H54 (cell line): Measurements from ENCODE around the gene ARL15.

Source experiments
- DNase-seq: peaks from one replicate; pipeline ENCODE4 v3.0.0; 2011; ENCODE audit warnings: low spot score, mixed read lengths; ENCODE audit not compliant: insufficient read length
- FAIRE-seq: peaks from 3 replicates; lab custom pipeline; 2011; peaks lifted over from hg19 to GRCh38; lab: Jason Lieb, UNC
- POLR2A ChIP-seq: IDR thresholded peaks from 2 replicates; pipeline ENCODE4 v1.6.1; 2011; ENCODE audit warnings: low read depth, mild to moderate bottlenecking, low read length

Gene ARL15

DNA sequence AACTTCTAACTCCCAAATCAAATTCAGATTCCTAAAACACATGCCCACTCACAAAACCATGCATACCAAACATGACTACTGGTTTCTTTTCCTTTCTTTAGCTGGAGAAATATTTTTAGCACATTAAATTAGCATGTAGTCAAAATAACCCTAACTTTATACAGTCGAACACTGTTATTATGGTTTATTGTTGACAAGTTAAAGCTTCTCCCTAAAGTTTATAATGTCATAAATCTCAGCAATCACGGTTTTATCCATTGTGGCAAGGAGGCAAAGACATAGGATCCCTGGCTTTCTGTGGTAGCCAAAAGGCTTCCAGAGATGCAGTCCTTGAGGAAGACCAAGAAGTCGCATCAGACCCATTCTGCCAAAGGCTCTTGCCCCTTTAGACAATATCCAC lies 27.5 kb downstream of the ARL15 start:
- no peak for TF ChIP-seq POLR2A

DNA sequence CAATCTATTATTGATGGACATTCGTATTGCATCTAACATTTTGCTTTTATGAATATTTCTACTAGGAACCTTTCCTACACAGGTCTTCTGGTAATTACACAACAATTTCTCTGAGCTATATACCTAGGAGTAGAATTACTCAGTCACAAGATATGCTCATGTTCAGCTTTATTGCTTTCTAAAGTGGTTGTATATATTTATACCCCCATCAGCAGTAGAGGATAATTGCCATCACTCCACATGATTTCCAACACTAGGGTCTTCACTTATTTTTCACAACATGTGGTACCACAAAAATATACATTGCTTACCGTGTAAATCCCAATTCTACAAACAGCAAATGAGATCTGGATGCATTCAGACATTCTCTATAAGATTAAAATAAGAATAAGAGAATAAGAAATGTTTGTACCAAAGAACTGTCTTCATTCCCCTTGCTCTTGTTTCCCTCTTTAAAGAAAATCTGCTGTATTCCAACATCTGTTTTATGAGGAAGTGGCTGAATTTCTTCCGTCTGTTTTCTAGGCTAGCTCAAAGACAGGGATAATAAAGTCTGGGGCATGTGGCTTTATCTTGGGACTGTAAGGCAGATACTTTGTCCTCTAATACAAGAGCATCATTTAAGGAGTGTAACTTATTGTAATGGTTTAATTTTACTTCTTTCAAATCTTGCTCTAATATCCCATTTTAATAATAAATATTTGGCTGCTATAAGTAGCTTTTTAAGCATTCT lies 28.2 kb downstream of the ARL15 start:
- no peak for TF ChIP-seq POLR2A
- DNase-seq = no peak
- no peak for FAIRE-seq

More for the DNA sequence above, 27.5 kb downstream of the ARL15 start:
- no peak for DNase-seq
- FAIRE-seq = no peak

DNA sequence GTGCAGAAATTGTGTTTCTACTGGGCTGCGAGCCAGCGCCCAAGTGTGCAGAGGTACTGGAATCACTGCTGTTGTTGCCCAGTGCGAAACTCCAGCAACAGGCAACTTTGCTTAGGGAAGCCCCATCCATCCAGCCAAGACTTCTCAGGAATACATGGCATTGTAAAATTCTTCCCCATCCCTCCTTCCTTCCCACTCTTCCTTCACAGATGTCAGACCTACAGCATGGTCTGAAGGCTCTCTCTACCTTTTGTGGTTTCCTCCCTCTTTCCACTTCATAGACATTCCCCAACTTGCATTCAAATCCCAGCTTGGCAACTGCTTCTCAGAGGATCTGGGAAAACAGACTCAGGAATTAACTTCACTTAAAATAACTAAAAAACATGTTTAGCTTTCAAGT lies 30.4 kb downstream of the ARL15 start:
- TF ChIP-seq POLR2A = no peak
- DNase-seq (no peak), FAIRE-seq (no peak)

DNA sequence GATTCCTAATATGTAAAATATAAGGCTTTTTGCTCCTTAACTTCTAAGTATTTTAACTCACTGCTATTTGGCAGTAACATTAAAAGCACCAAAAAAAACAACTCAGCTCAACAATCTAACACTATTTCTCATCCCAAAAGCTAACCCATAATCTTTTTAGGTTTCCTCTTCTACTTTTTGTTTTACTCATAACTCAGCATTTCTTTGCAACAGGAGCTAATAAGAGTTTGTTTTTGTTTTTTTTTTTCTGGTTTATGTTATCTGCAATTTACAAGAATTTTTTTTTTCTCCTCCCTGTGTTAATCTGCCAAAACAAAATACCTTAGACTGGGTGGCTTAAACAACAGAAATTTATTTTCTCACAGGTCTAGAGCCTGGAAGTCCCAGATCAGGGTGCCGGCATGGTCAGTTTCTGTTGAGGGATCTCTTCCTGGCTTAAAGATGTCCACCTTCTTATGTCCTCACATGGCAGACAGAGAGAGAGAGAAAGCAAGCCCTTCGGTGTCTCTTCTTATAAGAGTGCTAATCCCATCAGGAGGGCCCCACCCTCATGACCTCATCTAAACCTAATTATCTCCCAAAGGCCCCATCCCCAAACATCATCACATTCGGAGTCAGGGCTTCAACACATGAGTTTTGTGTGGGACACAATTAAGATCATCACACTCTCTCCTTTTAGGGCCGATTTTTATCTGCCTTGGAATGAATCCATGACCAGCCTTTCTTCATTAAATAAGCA lies 31.2 kb downstream of the ARL15 start:
- FAIRE-seq (no peak), DNase-seq (no peak)
- TF ChIP-seq POLR2A = no peak

DNA sequence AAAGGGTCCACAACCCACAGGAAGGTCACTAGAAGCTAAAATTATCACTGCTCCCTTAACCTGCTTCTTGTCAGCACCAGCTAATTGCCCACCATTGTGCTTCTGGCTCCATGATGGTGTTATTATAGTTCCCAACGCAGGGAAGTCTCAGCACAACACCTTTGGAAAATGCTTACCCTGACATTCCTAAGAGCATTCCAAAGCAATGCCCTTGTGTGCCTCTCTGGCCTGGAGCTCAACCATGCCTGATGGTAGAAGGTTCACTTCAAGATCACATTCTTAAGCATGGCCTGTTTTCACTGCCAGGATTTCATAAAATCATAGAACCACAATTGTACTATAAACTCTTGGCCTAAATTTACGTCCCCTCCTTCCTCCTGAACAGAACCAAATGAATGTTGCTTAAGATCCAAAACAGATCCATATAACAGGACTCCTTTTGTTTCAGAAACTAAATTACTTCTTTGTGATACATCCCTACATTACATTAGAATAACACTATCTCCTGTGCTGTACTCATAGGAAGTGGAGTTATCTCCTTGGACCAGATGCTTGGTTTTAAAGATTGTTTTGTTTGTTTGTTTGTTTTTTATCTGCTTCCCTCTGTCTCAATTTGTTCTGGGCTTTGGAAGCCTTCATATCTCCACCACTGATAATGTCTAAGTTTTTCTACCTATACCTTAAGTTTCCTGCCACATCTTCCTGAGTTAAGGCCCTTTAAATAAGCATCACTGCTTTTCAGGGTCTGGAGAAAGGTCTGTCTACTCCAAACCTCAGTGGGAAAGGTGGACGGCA lies 32.1 kb downstream of the ARL15 start:
- DNase-seq (no peak), FAIRE-seq (no peak)
- TF ChIP-seq POLR2A = no peak

DNA sequence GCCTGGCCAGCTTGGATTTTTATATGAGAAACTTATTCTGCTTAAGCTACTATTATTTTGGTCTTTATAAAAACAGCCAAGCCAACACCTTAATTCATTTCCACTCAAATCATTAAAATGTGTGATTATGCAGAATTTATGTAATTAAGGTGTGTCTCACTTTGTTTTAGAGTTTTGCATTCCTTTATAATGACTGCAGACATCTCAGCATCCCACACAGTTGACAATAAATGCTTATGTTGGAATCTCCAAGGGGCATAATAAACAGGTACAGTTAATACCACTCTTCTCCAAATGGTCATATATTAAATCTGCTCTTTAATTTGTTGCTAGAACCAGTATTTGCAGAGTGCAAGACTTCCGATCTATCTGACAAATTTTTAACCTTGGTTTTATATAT lies 34.3 kb downstream of the ARL15 start:
- no peak for DNase-seq
- FAIRE-seq = no peak
- no peak for TF ChIP-seq POLR2A

DNA sequence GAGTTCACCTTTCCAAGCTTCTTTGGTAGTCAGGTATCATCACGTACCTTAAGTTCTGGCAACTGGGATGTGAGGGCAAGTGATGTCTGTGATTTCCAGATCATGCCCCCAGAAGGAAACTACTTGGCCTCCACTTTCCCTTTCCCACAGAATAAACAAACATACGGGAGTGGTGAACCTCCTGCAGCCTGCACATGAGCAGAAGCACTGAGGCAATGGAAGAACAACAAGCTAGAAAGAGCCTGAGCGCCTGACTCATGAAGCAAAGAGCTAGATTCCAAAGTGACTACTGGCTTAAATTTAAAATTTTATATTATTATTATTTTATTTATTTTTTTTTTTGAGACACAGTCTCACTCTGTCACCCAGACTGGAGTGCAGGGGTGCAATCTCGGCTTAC lies 35.0 kb downstream of the ARL15 start:
- DNase-seq (no peak), FAIRE-seq (no peak)
- TF ChIP-seq POLR2A = no peak

DNA sequence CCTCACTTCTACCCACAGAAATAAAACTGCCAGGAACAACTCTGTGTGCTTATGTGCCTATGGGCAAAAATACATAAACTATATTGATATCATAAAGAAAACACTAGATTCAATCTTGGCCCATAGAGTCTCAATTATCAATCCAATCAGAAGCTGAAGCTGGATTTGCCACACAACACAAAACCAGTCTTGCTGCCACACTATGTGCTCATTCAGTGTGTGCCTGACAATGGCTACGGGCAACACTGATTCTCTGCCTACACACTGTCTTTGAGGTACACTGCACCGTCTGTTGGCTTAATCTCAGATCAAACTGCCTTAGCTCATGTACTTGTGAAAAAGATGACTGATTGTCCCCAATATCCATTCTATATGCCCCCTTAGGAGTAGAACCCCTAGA lies 35.4 kb downstream of the ARL15 start:
- DNase-seq (no peak), FAIRE-seq (no peak)
- no peak for TF ChIP-seq POLR2A

DNA sequence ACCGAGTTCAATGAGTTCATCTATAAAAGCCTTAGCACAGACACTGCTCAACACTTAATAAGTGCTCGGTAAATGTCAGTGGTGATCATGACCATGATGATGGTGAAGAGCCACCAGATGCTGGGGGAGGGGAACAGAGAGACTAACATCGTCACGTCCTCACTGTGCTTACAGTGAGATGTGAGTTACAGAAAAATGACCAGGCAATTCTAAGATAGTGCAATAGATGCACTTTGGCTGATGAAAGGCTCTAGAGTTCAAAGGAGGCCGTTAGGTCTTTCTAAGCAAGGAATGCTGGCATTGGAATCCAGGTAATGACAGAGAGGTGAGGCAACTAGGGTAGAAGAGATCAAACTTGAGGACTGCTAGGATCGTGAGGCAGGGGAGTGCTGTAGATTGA lies 36.7 kb downstream of the ARL15 start:
- TF ChIP-seq POLR2A = no peak
- FAIRE-seq (no peak), DNase-seq (no peak)

DNA sequence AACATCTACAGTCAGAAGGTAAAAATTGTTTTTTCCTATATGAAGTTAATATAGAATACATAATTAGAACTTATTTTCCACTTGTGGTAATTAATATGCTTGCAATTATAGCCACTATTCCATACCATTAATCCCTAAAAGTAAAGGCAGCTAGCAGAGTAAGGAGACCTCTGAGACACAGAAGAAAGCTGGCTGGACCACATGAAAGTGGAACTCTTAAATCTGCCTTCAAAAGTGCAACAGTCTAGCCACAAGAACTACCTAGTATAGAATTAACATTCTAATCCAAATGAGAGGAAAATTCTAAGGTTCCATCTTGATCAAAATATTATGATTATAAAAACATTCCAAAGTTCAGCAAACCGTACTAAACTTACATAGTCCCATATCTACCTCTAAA lies 37.6 kb downstream of the ARL15 start:
- DNase-seq (no peak), FAIRE-seq (no peak)
- TF ChIP-seq POLR2A = no peak

DNA sequence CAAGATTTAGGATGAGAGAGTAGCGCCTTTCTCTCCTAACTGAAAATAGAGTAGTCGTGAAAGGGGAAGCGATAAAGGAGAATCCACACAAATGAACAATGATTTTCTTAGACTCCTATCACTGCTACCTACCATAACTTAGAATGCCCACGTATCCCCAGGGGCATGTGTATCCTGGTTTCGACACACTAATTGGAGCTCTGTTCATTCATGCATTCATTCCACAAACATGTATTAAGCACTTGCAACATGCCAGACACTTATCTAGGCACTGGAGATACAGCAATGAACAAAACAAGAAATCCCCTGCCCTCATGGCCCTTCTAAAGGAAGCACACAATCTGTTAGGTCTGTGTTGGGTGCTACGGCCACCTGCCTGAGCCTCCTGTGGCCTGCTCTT lies 40.0 kb downstream of the ARL15 start:
- no peak for TF ChIP-seq POLR2A
- no peak for DNase-seq
- no peak for FAIRE-seq

DNA sequence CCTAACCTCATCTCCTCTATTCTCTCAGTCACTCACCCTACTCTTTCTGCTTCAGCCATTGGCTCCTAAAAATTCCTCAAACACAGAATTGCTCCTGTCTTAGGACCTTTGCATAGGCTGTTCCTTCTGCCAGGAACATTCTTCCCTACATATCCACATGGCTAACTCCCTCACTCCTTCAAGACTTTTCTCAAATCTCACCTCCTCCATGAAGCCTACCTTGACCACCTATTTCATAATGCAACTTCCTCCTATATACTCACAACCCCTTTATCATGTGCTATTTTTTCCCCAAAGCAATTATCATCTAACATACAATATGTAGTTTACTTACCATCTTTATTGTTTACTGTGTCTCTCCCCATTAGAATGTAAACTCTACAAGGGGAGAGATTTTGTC lies 45.8 kb downstream of the ARL15 start:
- FAIRE-seq = no peak
- TF ChIP-seq POLR2A = no peak

DNA sequence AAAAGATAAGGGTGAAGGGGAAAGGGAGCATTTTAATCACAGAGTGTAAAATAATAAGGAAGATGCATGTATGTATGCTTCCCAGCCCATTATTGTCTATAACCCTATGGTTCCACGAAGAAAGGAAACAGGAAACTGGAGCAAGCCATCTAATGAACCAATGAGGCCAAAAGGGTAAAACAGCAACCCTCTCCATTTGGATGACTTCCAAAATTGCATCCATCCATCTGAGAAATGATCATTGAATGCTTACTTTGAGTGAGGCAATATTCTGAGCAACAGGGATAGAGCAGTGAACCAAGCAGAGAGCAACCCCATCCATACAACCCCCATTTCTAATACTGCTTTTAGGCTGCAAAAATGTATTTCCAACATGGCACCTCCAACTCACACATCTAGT lies 46.9 kb downstream of the ARL15 start:
- no peak for TF ChIP-seq POLR2A
- FAIRE-seq (no peak), DNase-seq (no peak)

More for the DNA sequence above, 45.8 kb downstream of the ARL15 start:
- no peak for DNase-seq

DNA sequence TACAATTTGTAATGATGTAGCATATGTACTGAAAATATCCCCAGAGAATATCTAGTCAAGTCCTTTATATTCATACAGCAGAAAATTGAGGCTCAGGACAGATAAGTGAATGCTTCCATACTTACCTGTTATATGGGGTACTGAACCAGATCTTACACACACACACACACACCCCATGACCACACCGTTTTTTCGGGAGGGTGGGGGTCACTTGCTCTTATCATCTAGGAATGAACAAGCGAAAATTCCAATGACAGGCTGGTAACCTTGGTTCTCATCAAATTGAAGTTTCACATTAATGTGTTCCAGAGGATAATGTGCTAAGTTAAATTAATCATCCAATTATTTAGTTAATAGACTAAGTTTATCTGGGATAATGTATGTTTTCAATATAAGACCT lies 48.8 kb downstream of the ARL15 start:
- no peak for TF ChIP-seq POLR2A
- FAIRE-seq = no peak

More for the DNA sequence above, 48.8 kb downstream of the ARL15 start:
- no peak for DNase-seq
